Nephron (organoid): ENCODE results near the gene ZNF280D.
"Not testable (repeated sequence)": the region's sequence is repeated elsewhere in the genome, so short reads cannot be mapped to it uniquely, and the experiment has no call there.

ENCODE experiments used
- H3K27ac Mint-ChIP-seq, 3 experiments: 2 replicates each; pipeline ENCODE4 v1.8.0; 2020; ENCODE audit warnings: mixed read lengths in 3 of 3, mild to moderate bottlenecking in 2 of 3, moderate library complexity in 1 of 3
- H3K27me3 Mint-ChIP-seq: 2 replicates; pipeline ENCODE4 v1.8.0; 2021; ENCODE audit warnings: low read depth, mild to moderate bottlenecking, moderate library complexity, mixed read lengths
- H3K36me3 Mint-ChIP-seq: 2 replicates; pipeline ENCODE4 v1.8.0; 2020; ENCODE audit warnings: low read depth, mixed read lengths
- H3K4me1 Mint-ChIP-seq: 2 replicates; pipeline ENCODE4 v1.8.0; 2020; ENCODE audit warnings: mixed read lengths
- H3K4me3 Mint-ChIP-seq, 3 experiments: 2 replicates each; pipeline ENCODE4 v1.8.0; 2020; ENCODE audit warnings: mild to moderate bottlenecking in 3 of 3, mixed read lengths in 3 of 3, moderate library complexity in 2 of 3
- H3K9me3 Mint-ChIP-seq: 2 replicates; pipeline ENCODE4 v1.8.0; 2020; ENCODE audit warnings: mixed read lengths
- TF ChIP-seq, protein P1 (sequence below), 3 experiments: fragments of 200-600 bp; sonication (generic); IDR thresholded peaks; one replicate each; pipeline ENCODE4 v1.5.0; 2021; ENCODE audit warnings: antibody characterized with exemption in 3 of 3; ENCODE audit not compliant: unreplicated experiment in 3 of 3

ZNF280D gene, protein sequence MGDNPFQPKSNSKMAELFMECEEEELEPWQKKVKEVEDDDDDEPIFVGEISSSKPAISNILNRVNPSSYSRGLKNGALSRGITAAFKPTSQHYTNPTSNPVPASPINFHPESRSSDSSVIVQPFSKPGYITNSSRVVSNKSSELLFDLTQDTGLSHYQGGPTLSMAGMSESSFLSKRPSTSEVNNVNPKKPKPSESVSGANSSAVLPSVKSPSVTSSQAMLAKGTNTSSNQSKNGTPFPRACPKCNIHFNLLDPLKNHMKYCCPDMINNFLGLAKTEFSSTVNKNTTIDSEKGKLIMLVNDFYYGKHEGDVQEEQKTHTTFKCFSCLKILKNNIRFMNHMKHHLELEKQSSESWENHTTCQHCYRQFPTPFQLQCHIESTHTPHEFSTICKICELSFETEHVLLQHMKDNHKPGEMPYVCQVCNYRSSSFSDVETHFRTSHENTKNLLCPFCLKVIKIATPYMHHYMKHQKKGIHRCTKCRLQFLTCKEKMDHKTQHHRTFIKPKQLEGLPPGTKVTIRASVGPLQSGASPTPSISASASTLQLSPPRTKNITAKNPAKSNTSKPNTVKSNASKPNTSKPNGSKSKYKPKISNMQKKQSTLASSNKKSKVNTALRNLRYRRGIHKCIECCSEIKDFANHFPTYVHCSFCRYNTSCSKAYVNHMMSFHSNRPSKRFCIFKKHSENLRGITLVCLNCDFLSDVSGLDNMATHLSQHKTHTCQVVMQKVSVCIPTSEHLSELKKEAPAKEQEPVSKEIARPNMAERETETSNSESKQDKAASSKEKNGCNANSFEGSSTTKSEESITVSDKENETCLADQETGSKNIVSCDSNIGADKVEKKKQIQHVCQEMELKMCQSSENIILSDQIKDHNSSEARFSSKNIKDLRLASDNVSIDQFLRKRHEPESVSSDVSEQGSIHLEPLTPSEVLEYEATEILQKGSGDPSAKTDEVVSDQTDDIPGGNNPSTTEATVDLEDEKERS

DNA sequence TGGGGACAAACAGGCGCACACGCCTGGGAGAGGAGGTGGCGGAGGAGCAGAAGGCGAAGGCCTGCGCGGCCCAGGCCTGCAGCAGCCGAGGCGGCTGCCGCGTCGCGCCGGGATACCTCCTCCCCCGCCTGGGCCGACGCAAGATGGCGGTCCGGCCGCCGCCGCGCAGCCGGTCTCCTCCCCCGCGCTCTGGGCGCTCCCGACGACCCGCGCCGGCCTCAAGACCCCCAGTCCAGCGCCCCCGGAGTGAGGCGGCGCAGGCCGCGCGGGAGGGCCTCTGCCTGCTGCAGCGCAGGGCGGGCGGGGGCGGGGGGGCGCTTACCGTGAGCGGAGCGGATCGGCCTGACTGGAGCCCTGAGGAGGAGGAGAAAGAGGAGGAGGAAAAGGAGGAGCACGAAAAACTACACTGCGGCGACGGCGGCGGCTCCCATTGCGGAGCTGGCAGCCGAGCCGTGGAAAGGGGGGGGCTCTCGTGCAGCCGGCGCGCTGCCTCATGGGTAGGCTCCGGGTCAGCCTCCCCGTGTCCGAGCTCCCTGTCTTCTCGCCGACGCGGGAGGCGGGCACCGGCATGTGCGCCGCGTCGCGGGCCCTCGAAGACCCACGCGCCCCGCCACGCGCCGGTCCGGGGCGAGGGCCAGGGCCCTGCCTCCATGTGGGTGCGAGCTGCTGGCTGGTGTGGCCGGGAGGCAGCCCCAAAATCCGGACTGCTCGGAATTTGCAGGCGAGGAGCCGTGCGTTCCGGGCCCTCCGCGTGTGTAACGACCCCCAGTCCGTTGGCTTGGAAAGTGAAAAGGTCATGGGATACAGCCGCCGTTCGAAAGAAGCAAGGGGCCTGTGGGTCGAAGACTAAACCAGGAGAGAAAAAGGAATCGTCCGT, at the start of gene ZNF280D:
Gene ZNF280D, minus strand, starts transcription at position 374 of the 877 bp plus-strand sequence. CDS start 26,400 bp downstream, outside the sequence.
- H3K4me3 Mint-ChIP-seq = peak within 1 kb of the TSS; percentile 88 to 92 (median 89)
- H3K36me3 Mint-ChIP-seq = peaks cover 7% of the 10 kb centered on the region
- peak within 1 kb of the TSS; percentile 98 to 99 (median 99) for H3K27ac Mint-ChIP-seq
- H3K4me1 Mint-ChIP-seq = peaks cover 10% of the 10 kb centered on the region
- TF ChIP-seq, protein P1, sequence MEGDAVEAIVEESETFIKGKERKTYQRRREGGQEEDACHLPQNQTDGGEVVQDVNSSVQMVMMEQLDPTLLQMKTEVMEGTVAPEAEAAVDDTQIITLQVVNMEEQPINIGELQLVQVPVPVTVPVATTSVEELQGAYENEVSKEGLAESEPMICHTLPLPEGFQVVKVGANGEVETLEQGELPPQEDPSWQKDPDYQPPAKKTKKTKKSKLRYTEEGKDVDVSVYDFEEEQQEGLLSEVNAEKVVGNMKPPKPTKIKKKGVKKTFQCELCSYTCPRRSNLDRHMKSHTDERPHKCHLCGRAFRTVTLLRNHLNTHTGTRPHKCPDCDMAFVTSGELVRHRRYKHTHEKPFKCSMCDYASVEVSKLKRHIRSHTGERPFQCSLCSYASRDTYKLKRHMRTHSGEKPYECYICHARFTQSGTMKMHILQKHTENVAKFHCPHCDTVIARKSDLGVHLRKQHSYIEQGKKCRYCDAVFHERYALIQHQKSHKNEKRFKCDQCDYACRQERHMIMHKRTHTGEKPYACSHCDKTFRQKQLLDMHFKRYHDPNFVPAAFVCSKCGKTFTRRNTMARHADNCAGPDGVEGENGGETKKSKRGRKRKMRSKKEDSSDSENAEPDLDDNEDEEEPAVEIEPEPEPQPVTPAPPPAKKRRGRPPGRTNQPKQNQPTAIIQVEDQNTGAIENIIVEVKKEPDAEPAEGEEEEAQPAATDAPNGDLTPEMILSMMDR (IDR thresholded peaks at IDR 0.05; ENCODE audit: unreplicated experiment in 3 of 3) = no peak
- H3K27me3 Mint-ChIP-seq = no peaks in the 10 kb centered on the region
- H3K9me3 Mint-ChIP-seq = peaks cover 6% of the 10 kb centered on the region

DNA sequence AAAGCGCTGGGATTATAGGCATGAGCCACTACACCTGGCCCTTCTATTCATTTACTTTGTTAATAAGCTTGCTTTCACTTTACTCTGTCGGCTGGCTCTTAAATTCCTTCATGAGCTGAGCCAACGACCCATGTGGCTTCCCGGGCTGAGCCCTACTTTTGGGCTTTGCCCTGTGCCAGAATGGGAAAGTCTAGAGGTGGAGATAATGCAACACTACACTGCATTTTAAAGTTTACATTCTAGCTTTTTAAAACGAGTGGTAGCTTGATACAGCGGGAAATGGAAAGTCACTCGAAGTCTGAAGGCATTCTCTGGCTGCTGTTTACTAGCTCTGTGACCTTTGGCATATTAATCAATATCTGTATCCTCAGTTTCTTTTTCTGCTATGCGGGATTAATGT, 49.0 kb upstream of the ZNF280D start:
- Mint-ChIP-seq H3K4me3 (no peak overlapping the region), H3K27ac (no peak overlapping the region), H3K9me3 (peaks cover 3% of the 10 kb centered on the region), H3K4me1 (no peaks in the 10 kb centered on the region), H3K36me3 (peaks cover 6% of the 10 kb centered on the region), H3K27me3 (no peaks in the 10 kb centered on the region)
- TF ChIP-seq, protein P1 (IDR thresholded peaks at IDR 0.05; ENCODE audit: unreplicated experiment in 3 of 3) = no peak

DNA sequence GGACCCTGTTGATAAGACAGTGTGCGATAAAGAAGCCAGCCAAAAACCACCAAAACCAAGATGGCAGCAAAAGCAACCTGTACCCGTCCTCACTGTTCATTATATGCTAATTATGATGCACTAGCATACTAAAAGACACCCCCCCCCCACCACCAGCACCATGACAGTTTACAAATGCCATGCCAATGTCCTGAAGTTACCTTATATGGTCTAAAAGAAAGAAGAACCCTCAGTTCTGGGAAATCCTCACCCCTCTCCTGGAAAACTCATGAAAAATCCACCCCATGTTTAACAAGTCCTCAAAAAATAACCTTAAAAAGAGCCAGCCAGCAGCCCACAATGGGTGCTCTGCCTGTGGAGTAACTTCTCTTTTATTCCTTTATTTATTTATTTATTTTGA, 48.4 kb upstream of the ZNF280D start:
- Mint-ChIP-seq H3K9me3 (peaks cover 3% of the 10 kb centered on the region), H3K36me3 (peaks cover 6% of the 10 kb centered on the region), H3K27me3 (no peaks in the 10 kb centered on the region), H3K4me1 (no peaks in the 10 kb centered on the region), H3K27ac (no peak overlapping the region), H3K4me3 (no peak overlapping the region)
- TF ChIP-seq, protein P1 (IDR thresholded peaks at IDR 0.05; ENCODE audit: unreplicated experiment in 3 of 3) = no peak

DNA sequence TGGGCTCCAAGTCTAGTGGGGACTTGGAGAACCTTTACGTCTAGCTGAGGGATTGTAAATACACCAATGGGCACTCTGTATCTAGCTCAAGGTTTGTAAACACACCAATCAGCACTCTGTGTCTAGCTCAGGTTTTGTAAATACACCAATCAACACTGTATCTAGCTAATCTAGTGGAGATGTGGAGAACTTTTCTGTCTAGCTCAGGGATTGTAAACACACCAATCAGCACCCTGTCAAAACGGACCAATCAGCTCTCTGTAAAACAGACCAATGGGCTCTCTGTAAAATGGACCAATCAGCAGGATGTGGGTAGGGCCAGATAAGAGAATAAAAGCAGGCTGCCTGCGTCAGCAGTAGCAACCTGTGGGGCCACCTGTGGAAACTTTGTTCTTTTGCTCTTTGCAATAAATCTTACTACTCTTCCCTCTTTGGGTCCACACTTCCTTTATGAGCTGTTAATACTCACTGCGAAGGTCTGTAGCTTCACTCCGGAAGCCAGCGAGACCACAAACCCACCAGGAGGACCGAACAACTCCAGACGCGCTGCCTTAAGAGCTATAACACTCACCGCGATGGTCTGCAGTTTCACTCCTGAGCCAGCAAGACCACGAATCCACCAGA, 46.9 kb upstream of the ZNF280D start:
- H3K4me1 Mint-ChIP-seq, H3K27me3 Mint-ChIP-seq, H3K27ac Mint-ChIP-seq, H3K4me3 Mint-ChIP-seq, H3K36me3 Mint-ChIP-seq, H3K9me3 Mint-ChIP-seq: not testable (repeated sequence)

DNA sequence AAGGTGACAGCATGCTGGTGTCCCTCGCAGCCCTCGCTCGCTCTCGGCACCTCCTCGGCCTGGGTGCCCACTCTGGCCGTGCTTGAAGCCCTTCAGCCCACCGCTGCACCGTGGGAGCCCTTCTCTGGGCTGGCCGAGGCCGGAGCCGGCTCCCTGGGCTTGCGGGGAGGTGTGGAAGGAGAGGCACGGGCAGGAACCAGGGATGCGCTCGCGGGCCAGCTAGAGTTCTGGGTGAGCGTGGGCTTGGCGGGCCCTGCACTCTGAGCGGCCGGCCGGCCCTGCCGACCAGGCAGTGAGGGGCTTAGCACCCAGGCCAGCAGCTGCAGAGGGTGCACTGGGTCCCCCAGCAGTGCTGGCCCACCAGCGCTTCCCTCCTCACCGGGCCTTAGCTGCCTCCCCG, 46.1 kb upstream of the ZNF280D start:
- H3K4me3 Mint-ChIP-seq, H3K36me3 Mint-ChIP-seq, H3K9me3 Mint-ChIP-seq, H3K27ac Mint-ChIP-seq, H3K4me1 Mint-ChIP-seq, H3K27me3 Mint-ChIP-seq: not testable (repeated sequence)

DNA sequence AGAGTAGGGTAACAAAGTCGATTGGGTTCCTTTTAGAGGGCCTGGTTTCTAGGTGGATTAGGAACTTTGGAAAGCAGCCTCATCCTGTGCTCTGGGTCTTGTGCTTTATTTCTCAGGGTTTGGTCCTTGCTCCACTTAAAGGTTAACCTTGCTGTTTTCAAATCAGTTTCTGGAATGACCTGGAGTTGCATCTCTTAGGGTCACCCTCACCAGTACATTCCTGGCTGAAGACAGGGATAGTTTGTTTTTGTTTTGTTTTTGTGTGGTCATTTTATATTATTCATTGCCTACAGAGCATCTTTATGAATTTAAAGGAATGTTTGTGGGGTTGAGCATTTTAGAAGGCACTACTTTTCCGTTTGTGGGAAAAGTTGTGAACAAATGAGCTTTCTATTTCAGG, 45.5 kb upstream of the ZNF280D start:
- Mint-ChIP-seq H3K9me3 (peaks cover 3% of the 10 kb centered on the region), H3K4me1 (peaks cover 7% of the 10 kb centered on the region), H3K4me3 (no peak overlapping the region), H3K27ac (no peak overlapping the region), H3K36me3 (peaks cover 6% of the 10 kb centered on the region), H3K27me3 (no peaks in the 10 kb centered on the region)
- TF ChIP-seq, protein P1 (IDR thresholded peaks at IDR 0.05; ENCODE audit: unreplicated experiment in 3 of 3) = no peak
